Mucosa of gallbladder (tissue), 1 donor: ENCODE results near the gene NDUFB2. TPM values are rescaled to one million over a fixed set of nuclear protein-coding genes. Genes with fewer than 3 reads are reported as not detected.
A peak's percentile ranks its signal among the peaks of the same experiment; 100 is the strongest.
"Not testable (repeated sequence)": the region's sequence is repeated elsewhere in the genome, so short reads cannot be mapped to it uniquely, and the experiment has no call there.

Source experiments
- DNase-seq: peaks from one replicate; pipeline ENCODE4 v3.0.0-alpha.2; 2020; ENCODE audit warnings: low spot score
- total RNA-seq: library from RNA; stranded (reverse); gene quantifications from one replicate; pipeline ENCODE4 v1.2.1, GENCODE V29; 2021
- donor health status: DM: no; HTN: no; CAD: no.

NDUFB2 gene
- total RNA-seq = 224 TPM

DNA sequence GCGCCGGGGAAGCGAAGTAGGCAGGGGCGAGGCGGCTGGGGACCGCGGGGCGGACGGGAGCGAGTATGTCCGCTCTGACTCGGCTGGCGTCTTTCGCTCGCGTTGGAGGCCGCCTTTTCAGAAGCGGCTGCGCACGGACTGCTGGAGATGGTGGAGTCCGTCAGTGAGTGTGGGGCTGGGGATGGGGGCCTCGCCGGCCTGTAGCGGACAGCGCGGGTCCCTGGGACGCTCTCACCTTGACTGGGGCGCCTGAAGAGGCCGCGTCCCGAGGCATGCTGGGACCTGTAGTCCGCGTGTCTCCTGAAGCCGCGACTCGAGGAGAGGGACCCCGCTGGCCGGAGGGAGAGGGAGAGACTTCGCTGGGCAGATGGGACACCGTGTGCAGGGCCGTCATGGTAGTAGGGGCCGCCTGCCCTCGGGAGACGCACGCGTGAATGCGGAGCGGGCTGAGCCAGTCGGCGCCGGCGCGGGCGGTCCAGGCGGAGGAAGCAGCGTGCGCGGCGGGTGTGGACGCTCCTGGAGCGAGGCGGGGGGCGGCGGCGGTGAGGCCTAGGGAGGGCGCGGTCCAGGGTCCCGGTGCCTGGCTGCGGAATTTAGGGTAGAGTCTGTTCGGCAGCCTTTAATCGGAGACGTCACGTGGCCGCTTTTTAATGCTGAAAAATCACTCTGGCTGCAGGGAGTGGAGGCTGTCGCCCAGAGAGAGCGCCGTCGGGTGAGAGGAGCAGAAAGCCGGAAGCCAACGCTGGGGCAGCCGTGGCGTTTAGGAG, at the start of gene NDUFB2:
Gene NDUFB2, plus strand, starts transcription at position 29 of the 767 bp plus-strand sequence. Its CDS starts 37 bp downstream, at position 66.
- peak; percentile 52 for DNase-seq

DNA sequence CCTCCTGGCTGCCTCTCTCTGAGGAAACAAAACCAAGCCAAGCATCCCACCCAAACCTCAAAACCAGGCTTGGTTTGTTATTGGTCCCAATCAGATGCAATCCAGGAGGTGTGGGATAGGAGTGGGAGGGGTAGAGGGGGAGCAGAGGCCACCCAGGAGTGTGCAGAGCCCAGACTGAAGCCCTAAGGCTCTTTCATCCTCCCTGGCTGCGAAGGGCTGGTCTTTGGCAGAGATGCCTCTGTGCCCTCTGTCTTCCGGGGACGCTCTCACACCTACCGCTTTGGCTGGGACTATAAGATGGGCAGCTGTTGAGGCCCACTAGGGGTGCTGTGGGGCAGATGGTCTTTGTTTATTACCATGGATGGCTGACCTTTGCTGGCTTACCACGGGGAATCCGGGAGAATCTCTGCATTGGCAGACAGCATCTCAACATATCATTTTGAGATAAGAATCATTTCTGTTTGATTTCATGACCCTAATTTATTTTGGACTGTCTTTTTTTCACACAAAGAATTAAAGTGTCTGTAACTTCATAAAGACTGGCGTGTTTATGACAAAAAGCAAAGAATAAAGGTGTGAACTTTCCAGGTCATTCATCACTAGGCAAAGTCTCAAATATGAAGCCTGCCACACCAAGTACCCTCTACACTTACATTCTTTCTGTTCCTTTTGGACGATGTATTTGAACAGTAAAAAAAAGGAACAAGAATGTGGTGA, 49.4 kb upstream of the NDUFB2 start:
- no peak for DNase-seq

GRCh38 chr7:140649556-140650205, 46.8 kb upstream of the NDUFB2 start:
- no peak for DNase-seq

GRCh38 chr7:140650367-140650766, 46.1 kb upstream of the NDUFB2 start:
- DNase-seq = no peak

- peak; percentile 68 for DNase-seq
Observed at GRCh38 chr7:140653319-140654108, 43.0 kb upstream of the NDUFB2 start.

GRCh38 chr7:140654109-140654387, 42.5 kb upstream of the NDUFB2 start:
- DNase-seq = no peak

GRCh38 chr7:140654661-140655060, 41.8 kb upstream of the NDUFB2 start:
- DNase-seq = no peak

DNA sequence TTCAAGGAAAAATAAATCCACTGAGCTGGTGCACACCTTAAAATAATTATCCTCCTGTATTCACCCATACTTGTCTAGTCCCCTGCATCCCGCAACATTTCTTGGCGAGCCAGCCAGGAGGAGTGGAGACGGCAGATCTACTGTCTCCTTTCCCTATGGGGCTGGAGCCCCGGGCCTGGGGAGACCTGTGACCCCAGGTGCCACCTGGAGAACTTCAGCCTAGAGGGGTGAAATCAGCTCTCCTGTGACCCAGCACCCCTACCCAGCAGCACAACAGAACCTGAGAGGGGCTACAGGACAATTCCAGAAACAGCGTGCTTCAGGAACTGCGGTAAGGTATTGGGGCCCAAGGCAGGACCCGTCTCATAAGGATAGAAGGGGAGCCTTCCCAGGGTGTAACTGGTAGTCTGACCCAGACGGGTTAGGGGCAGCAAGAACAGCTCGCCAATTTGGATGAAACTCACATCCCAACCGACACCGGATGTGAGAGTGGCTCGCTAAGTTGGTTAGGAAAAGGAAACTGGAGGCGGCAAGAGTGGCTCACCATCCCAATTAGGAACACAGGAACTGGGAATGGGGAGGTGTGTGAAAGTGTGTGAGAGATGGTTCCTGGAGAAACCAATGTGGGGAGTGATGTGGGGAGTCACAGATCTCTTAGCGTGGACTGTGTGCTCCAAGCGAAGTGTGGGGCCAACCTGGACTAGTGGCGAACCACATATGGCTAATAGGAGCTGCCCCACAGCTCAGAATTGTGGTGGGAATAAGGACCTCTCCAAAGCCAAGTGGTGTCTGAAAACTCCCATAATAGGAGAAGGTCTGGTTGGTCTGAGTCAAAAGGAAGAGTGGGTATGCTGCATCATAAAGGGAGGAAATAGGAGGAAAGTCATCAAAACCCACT, 40.7 kb upstream of the NDUFB2 start:
- DNase-seq = no peak

DNA sequence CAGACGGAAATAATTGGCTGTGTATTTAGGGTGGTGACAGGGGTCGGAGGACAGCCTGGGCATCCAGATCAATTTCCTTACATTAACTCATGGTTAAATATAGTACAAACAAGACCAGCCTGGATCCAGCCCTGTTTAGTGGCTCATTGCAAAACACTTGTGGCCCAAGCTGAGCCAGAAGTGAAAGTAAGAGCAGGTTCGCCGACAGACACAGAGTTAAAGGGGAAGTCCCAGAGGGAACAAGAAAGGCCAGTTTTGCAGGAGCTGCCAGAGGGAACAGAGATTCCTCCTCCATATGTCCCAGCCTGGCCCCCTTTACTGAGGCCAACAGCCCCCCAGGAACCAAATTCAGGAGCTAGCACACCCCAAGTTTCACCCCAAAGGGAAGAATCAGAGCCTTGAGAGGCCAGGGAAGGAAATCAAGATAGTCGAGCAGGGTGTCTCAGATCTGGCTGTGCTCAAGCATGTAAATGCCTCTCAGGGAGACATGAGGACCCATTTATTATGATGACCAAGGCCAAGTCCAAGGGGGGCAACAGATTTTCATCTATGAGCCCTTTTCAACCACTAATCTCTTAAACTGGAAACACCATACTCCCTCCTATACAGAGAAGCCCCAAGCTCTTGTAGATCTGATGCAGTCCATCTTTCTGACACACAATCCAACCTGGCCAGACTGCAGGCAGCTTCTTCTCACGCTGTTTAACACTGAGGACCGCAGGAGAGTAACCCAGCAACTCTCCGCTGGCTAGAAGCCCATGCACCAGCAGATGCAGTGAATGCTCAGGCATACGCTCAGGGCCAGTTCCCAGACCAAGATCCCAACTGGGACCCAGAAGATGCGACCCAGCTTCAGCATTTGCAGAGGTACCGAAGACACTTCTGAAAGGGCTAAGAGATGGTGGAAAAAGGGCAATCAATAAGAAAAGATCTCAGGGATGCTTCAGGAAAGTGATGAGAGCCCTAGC, 39.7 kb upstream of the NDUFB2 start:
- DNase-seq = peak; percentile 73

- DNase-seq = no peak
Observed at GRCh38 chr7:140657891-140658290, 38.6 kb upstream of the NDUFB2 start.

DNA sequence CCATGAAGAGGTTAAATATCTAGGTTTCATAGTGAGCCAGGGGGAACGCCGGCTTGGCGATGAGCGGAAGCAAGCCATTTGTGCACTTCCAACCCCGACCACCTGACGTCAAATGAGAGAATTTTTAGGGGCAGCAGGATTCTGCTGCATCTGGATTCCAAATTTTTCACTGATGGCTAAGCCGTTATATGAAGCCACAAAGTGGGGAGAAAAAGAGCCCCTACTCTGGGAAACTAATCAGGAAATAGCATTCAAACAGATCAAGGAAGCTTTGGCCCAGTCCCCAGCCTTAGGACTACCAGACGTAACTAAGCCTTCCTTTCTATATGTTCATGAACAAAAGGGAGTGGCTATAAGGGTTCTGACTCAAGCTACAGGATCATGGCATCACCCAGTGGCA, 36.7 kb upstream of the NDUFB2 start:
- DNase-seq = no peak

DNA sequence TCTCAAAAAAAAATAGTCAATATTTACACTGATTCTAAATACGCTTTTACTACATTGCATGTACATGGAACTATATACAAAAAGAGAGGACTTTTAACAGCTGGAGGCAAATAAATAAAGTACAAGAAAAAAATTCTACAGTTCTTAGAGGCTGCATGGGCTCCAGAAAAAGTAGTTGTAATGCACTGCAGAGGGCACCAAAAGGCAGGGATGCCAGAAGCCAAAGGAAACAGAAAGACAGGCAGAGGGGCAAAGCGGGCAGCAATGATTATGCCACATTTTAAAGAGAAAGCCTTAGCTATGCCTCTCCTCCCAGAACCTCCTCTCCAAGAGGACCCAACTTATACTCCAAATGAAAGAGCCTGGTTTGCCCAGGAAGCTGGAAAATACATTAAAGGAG, 35.4 kb upstream of the NDUFB2 start:
- DNase-seq = no peak

- DNase-seq = not testable (repeated sequence)
Observed at GRCh38 chr7:140662938-140663337, 33.6 kb upstream of the NDUFB2 start.

DNA sequence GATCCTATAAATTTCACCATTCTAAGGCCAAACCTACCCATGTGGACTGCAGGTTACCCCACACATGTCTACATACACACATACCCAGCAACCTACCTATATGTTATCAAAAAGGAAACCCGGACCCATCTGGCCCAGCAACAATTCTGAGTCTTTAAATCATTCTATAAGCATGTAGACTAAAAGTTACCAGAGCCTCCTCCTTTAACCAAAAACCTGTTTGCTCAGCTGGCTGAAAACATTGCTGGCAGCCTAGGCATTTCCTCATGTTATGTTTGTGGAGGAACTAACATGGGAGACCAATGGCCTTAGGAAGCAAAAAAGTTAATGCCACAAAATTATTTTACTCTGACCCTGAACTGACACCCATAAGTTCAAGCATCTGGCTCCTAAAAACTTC, 29.0 kb upstream of the NDUFB2 start:
- no peak for DNase-seq

- no peak for DNase-seq
Observed at GRCh38 chr7:140668641-140669040, 27.9 kb upstream of the NDUFB2 start.

DNA sequence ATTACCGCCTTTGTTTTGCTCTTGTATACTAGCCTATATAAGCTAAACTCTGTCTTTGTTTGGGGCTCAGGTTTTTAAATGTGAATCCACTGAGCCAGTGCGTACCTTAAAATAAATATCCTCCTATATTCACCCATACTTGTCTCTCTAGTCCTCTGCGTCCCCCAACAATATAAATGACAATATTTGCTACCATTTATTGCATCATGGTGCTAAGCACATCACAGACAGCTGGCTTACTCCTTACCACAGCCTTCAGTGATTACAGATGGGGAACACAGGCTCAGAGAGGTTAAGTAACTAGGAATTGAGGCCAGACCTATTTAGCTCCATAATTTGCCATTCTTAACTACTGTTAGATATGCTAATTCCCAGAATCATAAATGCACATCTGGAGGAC, 27.2 kb upstream of the NDUFB2 start:
- no peak for DNase-seq

- DNase-seq = not testable (repeated sequence)
Observed at GRCh38 chr7:140669862-140670261, 26.6 kb upstream of the NDUFB2 start.

DNA sequence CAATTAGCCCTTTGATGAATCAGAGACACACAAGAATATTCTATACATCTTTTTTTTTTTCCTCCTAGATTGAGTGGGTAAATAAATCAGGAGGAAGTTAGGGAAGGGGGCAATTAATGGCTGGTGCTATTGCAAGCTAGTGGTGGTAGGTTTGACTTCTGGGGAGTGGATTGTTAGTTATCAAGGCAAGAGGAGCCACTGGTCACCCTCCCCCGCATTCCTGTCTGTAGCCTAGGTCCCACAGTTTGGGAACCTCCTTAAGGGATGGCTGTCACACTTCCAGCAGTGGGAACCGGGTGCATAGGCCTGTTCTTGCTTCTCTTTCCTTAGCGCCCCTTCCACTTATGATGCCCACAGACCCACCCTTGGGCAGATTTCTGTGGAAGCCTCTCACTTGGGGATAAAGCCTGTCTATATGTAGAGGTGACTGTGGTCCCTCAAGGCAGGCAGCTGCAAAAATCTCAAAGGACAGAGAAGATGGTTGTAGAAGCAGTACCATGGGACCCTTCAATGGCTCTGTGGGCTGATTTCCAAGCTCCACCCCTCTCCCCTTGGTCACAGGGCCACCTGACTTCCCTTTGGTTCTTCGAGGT, 26.1 kb upstream of the NDUFB2 start:
- DNase-seq = no peak

DNA sequence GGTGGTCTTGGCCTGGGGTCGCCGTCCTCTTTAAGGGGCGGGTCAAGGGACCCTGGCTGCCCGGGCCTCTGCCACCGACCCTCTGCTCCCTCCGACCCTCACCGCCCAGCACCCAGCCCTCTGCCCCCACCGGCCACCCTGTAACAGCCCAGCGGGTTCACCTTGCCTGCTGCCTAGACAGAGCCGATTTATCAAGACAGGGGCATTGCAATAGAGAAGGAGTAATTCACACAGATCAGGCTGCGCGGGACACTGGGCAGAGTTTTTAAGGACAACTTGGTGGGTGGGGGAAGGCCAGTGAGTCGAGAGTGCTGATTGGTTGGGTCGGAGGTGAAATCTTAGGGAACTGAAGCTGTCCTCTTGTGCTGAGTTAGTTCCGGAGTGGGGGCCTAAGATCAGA, 24.5 kb upstream of the NDUFB2 start:
- DNase-seq = no peak
